ENCODE data around the gene ILDR1.

DNA sequence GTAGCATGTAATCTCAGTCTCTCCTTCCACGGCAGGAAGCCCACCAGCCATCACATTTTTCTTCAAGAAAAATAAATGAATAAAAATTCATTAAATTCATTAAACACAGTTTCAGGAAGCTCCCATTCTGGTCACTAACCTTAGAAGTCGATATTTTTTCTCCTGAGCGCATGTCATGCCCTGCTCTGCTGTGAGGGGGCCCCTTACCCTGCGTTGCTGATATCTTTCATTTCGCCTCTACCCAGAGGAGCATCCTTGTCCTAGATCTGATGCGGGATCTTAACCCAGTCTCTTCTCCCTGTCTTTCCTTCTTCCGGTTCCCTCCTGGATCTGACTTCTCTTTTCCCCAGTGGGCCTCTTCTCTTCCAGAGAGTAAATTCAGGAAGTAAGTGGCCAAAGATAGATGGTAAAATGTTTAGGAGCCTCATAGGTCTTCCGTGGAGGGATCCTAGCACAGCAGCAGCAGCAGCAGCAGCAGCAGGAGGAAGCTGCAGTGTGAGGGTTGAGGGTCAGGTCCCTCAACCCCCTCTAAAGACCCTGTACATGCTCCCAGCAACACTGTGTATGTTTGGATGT is 1.4 kb upstream of the ILDR1 start:
- no peak for TF ChIP-seq POLR2A (IDR thresholded peaks at IDR 0.05; ENCODE audit: low read depth, low read length)
- TF ChIP-seq TAF1 (IDR thresholded peaks at IDR 0.05; ENCODE audit: low read depth, low read length) = no peak
- no peak for TF ChIP-seq POLR2AphosphoS5 (IDR thresholded peaks at IDR 0.05; ENCODE audit: low read depth, low read length)
- no peak for TF ChIP-seq SPI1 (IDR thresholded peaks at IDR 0.05; ENCODE audit: low read depth, low read length)
- TF ChIP-seq PAX5 (IDR thresholded peaks at IDR 0.05; ENCODE audit: insufficient read depth, low read length, severe bottlenecking) = no peak
- no peak for TF ChIP-seq POU2F2 (IDR thresholded peaks at IDR 0.05; ENCODE audit: low read depth, low read length)
